ENCODE data around the gene PSENEN.
"Not testable (repeated sequence)": the region's sequence is repeated elsewhere in the genome, so short reads cannot be mapped to it uniquely, and the experiment has no call there.

Gene PSENEN

DNA sequence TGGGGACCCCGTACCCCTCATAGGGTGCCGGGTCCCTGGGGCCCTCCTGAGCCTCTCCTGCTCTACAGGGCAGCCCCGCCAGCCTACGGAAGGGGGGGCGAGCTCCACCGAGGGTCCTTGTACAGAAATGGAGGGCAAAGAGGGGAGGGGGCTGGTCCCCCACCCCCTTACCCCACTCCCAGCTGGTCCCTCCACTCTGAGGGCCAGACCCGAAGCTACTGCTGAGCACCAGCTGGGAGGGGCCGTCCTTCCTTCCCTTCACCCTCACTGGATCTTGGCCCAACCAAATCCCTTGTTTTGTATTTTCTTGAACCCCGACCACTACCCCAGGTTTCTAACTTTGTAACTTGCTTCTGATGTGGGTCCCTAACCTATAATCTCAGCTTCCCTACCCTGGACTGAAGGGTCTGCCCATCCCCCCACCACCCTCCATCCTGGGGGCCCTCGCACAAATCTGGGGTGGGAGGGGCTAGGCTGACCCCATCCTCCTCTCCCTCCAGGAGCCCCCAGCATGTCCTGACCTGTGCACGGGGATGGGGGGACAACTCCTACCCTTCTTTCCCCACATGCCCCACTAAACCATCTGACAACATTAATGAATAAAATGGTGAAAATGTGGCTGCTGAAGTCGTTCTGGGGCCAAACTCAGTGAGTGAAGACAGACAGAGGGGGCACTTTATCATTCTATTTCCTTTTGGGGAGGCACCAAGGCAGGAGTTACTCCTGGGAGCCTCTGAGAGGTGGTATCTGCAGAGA lies 42.9 kb downstream of the PSENEN start:
- DNase-seq (ENCODE audit: low spot score), result no peak

DNA sequence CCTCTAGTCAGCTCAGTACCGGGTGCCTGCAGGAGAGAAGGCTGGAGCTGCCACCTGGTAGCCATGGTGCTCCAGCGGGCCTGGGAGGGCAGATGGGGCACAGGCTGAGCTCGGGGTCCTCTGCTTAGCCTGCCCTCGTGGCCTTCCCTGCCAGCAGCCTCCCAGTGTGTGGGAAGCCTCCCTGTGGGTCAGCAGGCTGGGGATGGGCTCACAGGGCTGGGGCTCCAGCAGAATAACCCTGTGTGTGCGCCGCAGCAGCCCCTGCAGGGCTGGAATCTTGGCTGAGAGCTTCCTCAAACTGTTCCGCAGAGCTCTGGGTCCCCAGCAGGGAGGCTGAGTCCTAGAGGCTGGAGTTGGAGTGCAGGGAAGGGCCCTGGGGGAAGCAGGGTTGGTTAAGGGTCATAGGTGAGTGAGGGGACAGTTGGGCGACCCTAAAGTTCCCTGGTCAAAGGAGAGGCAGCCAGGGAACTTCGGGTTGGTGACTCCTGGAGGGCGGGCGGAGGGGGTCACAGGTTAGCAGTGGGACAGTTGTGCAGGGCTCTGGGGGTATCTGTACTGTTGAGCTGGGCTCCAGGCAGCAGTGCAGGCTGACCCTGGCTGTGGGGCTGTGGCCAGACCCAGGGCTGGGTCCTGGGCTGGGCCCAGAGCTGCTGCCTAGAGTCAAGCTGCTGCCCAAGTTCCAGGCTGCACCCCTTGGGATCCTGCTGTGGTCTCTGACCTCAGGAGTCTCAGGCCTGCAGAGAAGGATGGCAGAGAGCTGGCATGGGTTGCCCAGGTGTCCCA lies 43.9 kb downstream of the PSENEN start:
- no peak for DNase-seq (ENCODE audit: low spot score)

DNA sequence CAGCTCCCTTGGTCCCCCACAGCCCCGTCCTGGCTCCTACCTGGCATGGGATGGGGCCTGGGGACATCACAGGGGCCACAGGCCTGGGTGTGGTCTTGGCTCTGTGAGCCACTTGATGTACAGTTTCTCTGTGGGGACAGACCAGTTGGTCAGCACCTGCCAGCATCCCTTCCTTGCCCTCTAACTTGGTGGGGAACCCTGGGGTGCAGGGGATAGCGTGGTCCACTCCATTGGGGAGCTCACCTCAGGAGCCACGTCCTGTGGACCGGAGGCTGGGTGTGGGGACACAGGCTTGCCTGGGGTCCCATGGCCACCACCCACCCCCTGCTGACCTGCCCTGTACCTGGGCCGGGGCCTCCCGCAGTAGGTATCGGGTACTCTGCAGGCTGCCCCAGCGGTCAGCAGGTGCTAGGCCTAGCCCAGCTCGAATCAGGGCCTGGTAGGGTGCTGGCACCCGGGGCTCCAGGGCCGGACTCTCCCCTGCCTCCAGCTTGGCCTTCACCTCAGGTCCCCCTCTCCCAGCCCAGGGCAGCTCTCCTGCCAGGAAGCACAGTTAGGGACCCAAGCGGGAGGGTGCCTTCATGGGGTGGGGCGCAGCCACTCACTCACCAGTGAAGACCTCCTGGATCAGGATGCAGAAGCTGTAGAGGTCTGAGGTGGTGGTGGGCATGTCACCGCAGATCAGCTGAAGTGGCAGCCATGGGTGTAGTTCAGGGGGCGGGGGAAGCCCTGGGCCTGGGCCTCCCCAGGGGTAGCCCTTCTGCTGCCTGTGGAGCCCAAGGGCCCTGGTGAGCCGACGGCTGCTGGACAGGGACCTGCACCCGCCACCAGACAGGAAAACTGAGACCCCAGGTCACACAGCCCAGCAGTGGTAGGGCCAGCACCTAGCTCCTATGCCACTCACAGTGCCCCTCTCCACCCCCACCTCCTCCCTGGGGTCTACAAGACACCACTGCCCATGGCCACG lies 44.8 kb downstream of the PSENEN start:
- no peak for DNase-seq (ENCODE audit: low spot score)

DNA sequence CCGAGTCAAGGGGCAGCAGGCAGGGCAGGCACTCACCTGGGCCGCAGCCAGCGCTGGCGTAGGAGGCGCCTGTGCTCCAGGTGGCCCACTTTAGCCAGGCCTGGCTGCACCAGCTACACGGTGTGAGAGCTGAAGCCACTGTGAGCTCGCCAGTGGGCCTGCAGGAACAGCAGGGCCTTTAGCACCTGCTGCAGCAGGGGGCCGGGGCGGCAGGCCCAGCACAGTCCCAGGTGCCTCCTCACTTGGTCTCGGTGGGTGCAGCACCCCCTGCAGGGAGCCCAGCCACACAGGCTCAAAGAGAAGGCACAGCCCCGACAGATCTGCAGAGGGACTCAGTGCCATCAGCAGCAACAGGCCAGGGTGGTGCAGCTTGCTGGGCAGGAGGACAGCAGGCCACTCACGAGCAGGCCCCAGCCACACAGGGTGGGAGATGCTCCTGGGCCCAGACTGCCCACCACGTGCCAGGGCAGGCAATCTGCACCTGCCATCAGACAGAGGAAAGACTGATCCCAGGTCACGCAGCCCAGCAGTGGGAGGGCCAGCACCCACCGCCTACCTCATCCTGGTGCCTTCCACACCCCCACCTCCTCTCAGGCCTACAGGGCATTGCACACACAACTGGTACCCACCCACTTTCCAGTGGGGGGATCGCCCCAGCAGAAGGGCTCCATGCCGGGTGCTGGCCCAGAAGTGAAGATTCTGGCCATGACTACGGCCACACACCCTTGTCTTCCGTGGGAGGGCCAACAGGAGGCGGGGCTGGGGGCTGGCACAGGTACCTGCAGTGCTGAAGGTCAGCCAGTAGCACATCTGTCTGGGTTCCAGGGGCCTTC lies 45.7 kb downstream of the PSENEN start:
- DNase-seq (ENCODE audit: low spot score), result no peak

DNA sequence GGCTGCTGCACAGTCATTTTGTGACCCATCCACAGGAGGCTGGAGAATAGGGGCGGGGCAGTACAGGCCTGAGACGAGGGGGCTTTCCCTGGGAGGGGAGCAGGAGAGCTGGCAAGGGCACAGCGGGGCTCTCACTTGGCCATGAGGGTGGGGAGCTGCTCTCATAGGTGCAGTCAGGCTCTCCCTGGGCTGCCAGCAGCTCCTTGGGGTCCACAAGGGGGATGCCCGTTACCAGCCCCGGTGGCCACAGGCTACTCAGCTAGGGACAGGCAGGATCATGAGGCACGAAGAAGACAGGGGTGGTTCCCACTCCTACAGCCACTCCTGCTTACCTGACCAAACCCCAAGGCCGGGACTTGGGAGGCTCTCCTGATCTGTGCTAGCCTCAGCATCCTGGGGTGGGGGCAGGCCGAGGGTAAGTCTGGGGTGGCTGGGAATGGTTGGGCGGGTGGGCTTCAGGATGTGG lies 46.4 kb downstream of the PSENEN start:
- no peak for DNase-seq (ENCODE audit: low spot score)

- no peak for DNase-seq (ENCODE audit: low spot score)
Observed at GRCh38 chr19:35792312-35792711, 46.9 kb downstream of the PSENEN start.

- DNase-seq (ENCODE audit: low spot score), result no peak
Observed at GRCh38 chr19:35792888-35793287, 47.4 kb downstream of the PSENEN start.

DNA sequence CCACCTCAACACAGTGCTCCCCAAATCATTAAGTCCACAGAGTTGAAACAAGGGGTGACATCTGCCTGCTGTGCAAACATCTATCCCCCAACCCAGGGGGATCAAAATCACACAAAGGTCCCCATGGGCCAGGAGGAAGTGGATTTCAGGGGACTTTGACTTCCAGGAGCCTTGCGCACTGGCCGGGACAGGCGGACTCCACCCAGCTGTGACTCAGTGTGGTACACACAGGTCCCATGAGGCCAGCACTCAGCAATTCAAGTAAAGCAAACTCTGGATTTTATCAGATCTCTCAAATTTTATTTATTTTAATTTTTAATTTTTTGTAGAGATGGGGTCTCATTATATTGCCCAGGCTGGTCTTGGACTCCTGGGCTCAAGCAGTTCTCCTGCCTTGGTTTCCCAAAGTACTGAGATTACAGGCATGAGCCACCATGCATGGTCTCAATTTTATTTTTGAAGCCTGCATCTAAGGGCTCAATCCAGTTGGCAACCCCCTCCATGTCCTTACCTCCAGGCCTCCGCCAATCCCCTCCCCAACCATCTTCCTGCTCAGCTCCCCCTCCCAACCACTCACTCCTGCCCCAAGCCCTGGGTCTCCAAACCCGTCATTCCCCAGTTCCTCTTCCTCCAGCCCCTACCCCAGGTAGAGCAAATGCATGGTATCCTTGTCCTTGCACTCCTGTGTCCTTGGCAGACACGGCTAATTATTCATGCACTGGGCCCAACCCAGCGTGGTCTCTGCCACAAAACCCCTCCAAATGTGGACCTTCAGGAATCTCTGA lies 48.1 kb downstream of the PSENEN start:
- DNase-seq (ENCODE audit: low spot score), result no peak

- DNase-seq (ENCODE audit: low spot score), result not testable (repeated sequence)
Observed at GRCh38 chr19:35795564-35795963, 50.1 kb downstream of the PSENEN start.

All from SW480 (cell line).